ENCODE data around the gene KSR1. TPM values are rescaled to one million over a fixed set of nuclear protein-coding genes. Genes with fewer than 3 reads are reported as not detected.

The KSR1 gene
- polyA plus RNA-seq, 1 of the 3 experiments (the other 2 are of a cell fraction), result 7.5 TPM

- ChIA-PET POLR2A (no interaction called here), CTCF (interaction anchor here (1.1 kb wide), 2 partner anchors 10 to 202 kb away, joined by 3 to 4 read pairs; no protein-coding TSS in a partner anchor)
- no peaks in the 10 kb centered on the region for H3K27me3 ChIP-seq (ENCODE audit: insufficient read depth)
- H3K9me3 ChIP-seq, result no peaks in the 10 kb centered on the region
- 80% methylated on average over 4 of the region's 4 CpGs for WGBS (ENCODE audit: low lambda C conversion rate)
- H3K4me1 ChIP-seq (ENCODE audit: control insufficient read depth in 1 of 2, insufficient read depth in 2 of 2, low read depth in 1 of 2, low read length in 1 of 2), result no peaks in the 10 kb centered on the region
- H3K36me3 ChIP-seq (replicated peaks in 1 of 2; ENCODE audit: control insufficient read depth in 1 of 2, insufficient read depth in 2 of 2, low read length in 1 of 2), result no peaks in the 10 kb centered on the region
- no peak overlapping the region for H2AFZ ChIP-seq (ENCODE audit: low read depth)
- TF ChIP-seq REST (IDR thresholded peaks at IDR 0.05; ENCODE audit: low read depth, low read length) (no peak), GATA2 (CRISPR knock-in tag; IDR thresholded peaks at IDR 0.05) (no peak), NFIC (IDR thresholded peaks at IDR 0.05; ENCODE audit: borderline replicate concordance) (no peak), RCOR1 (IDR thresholded peaks at IDR 0.05; ENCODE audit: low read length) (no peak), EP300 (IDR thresholded peaks at IDR 0.05; ENCODE audit: borderline replicate concordance in 1 of 2, low read depth in 1 of 2, low read length in 1 of 2) (no peak), USF2 (IDR thresholded peaks at IDR 0.05; ENCODE audit: borderline replicate concordance, low read depth, low read length) (no peak), SIN3A (IDR thresholded peaks at IDR 0.05; ENCODE audit: borderline replicate concordance, low read depth, low read length) (no peak), FOXM1 (IDR thresholded peaks at IDR 0.05; ENCODE audit: low read depth) (no peak), IRF3 (IDR thresholded peaks at IDR 0.05; ENCODE audit: low read depth, low read length) (no peak), PBX3 (IDR thresholded peaks at IDR 0.05) (no peak), TCF12 (IDR thresholded peaks at IDR 0.05) (no peak), RFX5 (IDR thresholded peaks at IDR 0.05; ENCODE audit: low read length) (no peak), JUND (IDR thresholded peaks at IDR 0.05) (no peak), POLR2AphosphoS5 (IDR thresholded peaks at IDR 0.05; ENCODE audit: low read depth, low read length) (no peak), MEF2A (IDR thresholded peaks at IDR 0.05; ENCODE audit: borderline replicate concordance, low read depth) (no peak)
- no peak overlapping the region for H3K4me2 ChIP-seq
- no peak overlapping the region for H3K4me3 ChIP-seq (ENCODE audit: low read depth in 2 of 2, low read length in 1 of 2)
- no peak overlapping the region for H3K9ac ChIP-seq
- no peak for DNase-seq
- no peak overlapping the region for H3K27ac ChIP-seq (ENCODE audit: low read depth in 2 of 2, low read length in 1 of 2)
- H4K20me1 ChIP-seq (ENCODE audit: insufficient read depth), result no peaks in the 10 kb centered on the region
- no peaks in the 10 kb centered on the region for H3F3A ChIP-seq (replicated peaks; ENCODE audit: insufficient read depth)
- H3K9me2 ChIP-seq, result no peaks in the 10 kb centered on the region
- H3K79me2 ChIP-seq (ENCODE audit: insufficient read depth), result no peaks in the 10 kb centered on the region
Observed at GRCh38 chr17:27439342-27439741, 16.9 kb upstream of the KSR1 start.
